ENCODE results near the gene RP9. TPM values are rescaled to one million over a fixed set of nuclear protein-coding genes. Genes with fewer than 3 reads are reported as not detected.
A peak's percentile ranks its signal among the peaks of the same experiment; 100 is the strongest.

Gene RP9
- total RNA-seq, 1 experiment from 2014 or later, result 16.2 TPM

- no peaks in the 10 kb centered on the region for H3K23me2 ChIP-seq (ENCODE audit: insufficient read length, low read depth, low read length, poor library complexity, severe bottlenecking)
- no peak overlapping the region for H3K4me2 ChIP-seq (ENCODE audit: insufficient read depth, insufficient read length, low read length)
- H2BK12ac ChIP-seq (ENCODE audit: insufficient read length, low read depth, low read length), result no peak overlapping the region
- no peak overlapping the region for H3K4me3 Mint-ChIP-seq
- H3K9me3 Mint-ChIP-seq, result peaks cover 0 to 3% of the 10 kb centered on the region in 2 experiments; a peak in 1 of 5 replicates
- no peak overlapping the region for H3K4ac ChIP-seq (ENCODE audit: low read depth, low read length)
- no peak overlapping the region for H3K27ac Mint-ChIP-seq
- H3K79me1 ChIP-seq (ENCODE audit: insufficient read depth, low read depth, low read length, poor library complexity, severe bottlenecking), result no peaks in the 10 kb centered on the region
- no peaks in the 10 kb centered on the region for H3K36me3 Mint-ChIP-seq (ENCODE audit: insufficient read depth in 1 of 3, low read depth in 3 of 3)
- H3K4me1 ChIP-seq (ENCODE audit: insufficient read depth, low read length), result no peaks in the 10 kb centered on the region
- H2BK5ac ChIP-seq (ENCODE audit: insufficient read length, low read length), result no peak overlapping the region
- no peak overlapping the region for H4K8ac ChIP-seq (replicated peaks; ENCODE audit: insufficient read length, low read depth, low read length)
- no peaks in the 10 kb centered on the region; the same call in none of the 2 replicates for H3K27me3 Mint-ChIP-seq (ENCODE audit: low read depth)
- H3K23ac ChIP-seq (ENCODE audit: insufficient read length, low read depth, low read length), result no peak overlapping the region
- H3K14ac ChIP-seq (ENCODE audit: insufficient read depth, low read length), result no peak overlapping the region
- no peak overlapping the region for H3K9ac ChIP-seq (ENCODE audit: extremely low read depth, insufficient read length, low read length)
- H3K27me3 ChIP-seq (ENCODE audit: insufficient read depth, low read length), result no peaks in the 10 kb centered on the region
- H3K9me3 ChIP-seq (ENCODE audit: control insufficient read depth, low read depth, low read length), result no peaks in the 10 kb centered on the region
- no peak overlapping the region for H3K18ac ChIP-seq (ENCODE audit: insufficient read length, low read depth, low read length)
- H2BK120ac ChIP-seq (ENCODE audit: low read depth, low read length, poor library complexity, severe bottlenecking), result no peak overlapping the region
- H3T11ph ChIP-seq (ENCODE audit: low read length), result no peak overlapping the region
- no peak overlapping the region for H2BK15ac ChIP-seq (ENCODE audit: low read depth, low read length)
- no peak overlapping the region for H4K5ac ChIP-seq (ENCODE audit: insufficient read length, low read depth, low read length)
- DNase-seq, result peak; percentile 43
- no peaks in the 10 kb centered on the region for H3K79me2 ChIP-seq (ENCODE audit: insufficient read depth, low read length)
- H3K27ac ChIP-seq (ENCODE audit: insufficient read length, low read depth, low read length), result no peak overlapping the region
- H3K56ac ChIP-seq (ENCODE audit: insufficient read length, low read depth, low read length), result no peak overlapping the region
- no peak overlapping the region for H2AFZ ChIP-seq (ENCODE audit: low read length)
- no peak for TF ChIP-seq CTCF (conservative IDR thresholded peaks at IDR 0.05)
- H4K91ac ChIP-seq (ENCODE audit: insufficient read length, low read depth, low read length), result no peak overlapping the region
- H3K4me1 Mint-ChIP-seq, result peaks cover 0 to 4% of the 10 kb centered on the region in 2 experiments; a peak in 2 of 4 replicates
- no peak overlapping the region for H2BK20ac ChIP-seq (ENCODE audit: low read depth, low read length, poor library complexity, severe bottlenecking)
- H2AK5ac ChIP-seq (ENCODE audit: insufficient read length, low read length), result no peak overlapping the region
- no peaks in the 10 kb centered on the region for H4K20me1 ChIP-seq (ENCODE audit: control insufficient read depth, insufficient read depth, insufficient read length)
- no CpG with 5 or more reads among the region's 15 CpGs for WGBS (ENCODE audit: extremely low coverage, insufficient read length, low lambda C conversion rate)
Measured at GRCh38 chr7:33137103-33137502, 27.9 kb upstream of the RP9 start.

Data from H9 (cell line).